K562 (cell line): Measurements from ENCODE around the gene GRB2. TPM values are rescaled to one million over a fixed set of nuclear protein-coding genes. Genes with fewer than 3 reads are reported as not detected.

Source experiments
- ARID3B ChIP-seq: fragments of 250-450 bp; sonication (Bioruptor Pico); IDR thresholded peaks from 2 replicates; pipeline ENCODE4 v1.4.0; 2020; ENCODE audit warnings: borderline replicate concordance
- ASH1L ChIP-seq: fragments of 450-650 bp; IDR thresholded peaks from 2 replicates; pipeline ENCODE4 v1.6.1; 2018; ENCODE audit warnings: borderline replicate concordance, mild to moderate bottlenecking, low read depth; ENCODE audit not compliant: partially characterized antibody
- BMI1 ChIP-seq: fragments of 150-350 bp; IDR thresholded peaks from 2 replicates; pipeline ENCODE4 v1.6.1; 2014; ENCODE audit warnings: low read length
- CEBPB ChIP-seq: fragments of 450-650 bp; IDR thresholded peaks from 2 replicates; pipeline ENCODE4 v1.6.1; 2016; ENCODE audit warnings: missing genetic modification characterization, missing compliant biosample characterization
- GABPB1 ChIP-seq: sonication (generic); formaldehyde crosslinking; IDR thresholded peaks from 2 replicates; pipeline ENCODE4 v1.8.0; 2022; ENCODE audit warnings: mild to moderate bottlenecking, missing genetic modification reagents
- HNRNPL ChIP-seq: fragments of 200-400 bp; formaldehyde crosslinking; IDR thresholded peaks from 2 replicates; pipeline ENCODE4 v1.6.1; 2017; ENCODE audit warnings: low read depth, mild to moderate bottlenecking, low read length
- JUN ChIP-seq, 2 experiments: sonication (generic) in 1 of 2; formaldehyde crosslinking in 1 of 2; IDR thresholded peaks; 2 replicates each; pipeline versions ENCODE4 v1.6.1 to v1.8.0; 2012 to 2022; ENCODE audit warnings: borderline replicate concordance in 2 of 2, mild to moderate bottlenecking in 2 of 2, improper control_type of control experiment in 1 of 2, low read depth in 1 of 2, low read length in 1 of 2, missing genetic modification reagents in 1 of 2
- JUNB ChIP-seq: fragments of 450-650 bp; formaldehyde crosslinking; conservative IDR thresholded peaks from 2 replicates; pipeline ENCODE4 v1.4.0; 2020; ENCODE audit warnings: mild to moderate bottlenecking
- MCM7 ChIP-seq, 2 experiments: fragments of 450-650 bp; IDR thresholded peaks; 2 replicates each; pipeline ENCODE4 v1.6.1; 2016 to 2018
- MLLT1 ChIP-seq, 2 experiments: fragments of 450-650 bp; IDR thresholded peaks; 2 replicates each; pipeline ENCODE4 v1.6.1; 2016
- MXI1 ChIP-seq: IDR thresholded peaks from 2 replicates; pipeline ENCODE4 v1.6.1; 2011; ENCODE audit warnings: low read depth, mild to moderate bottlenecking, improper control_type of control experiment, low read length
- OTX1 ChIP-seq: fragments of 450-650 bp; formaldehyde crosslinking; IDR thresholded peaks from 2 replicates; pipeline ENCODE4 v1.4.0; 2022; ENCODE audit warnings: mild to moderate bottlenecking
- PHF20 ChIP-seq: fragments of 450-650 bp; IDR thresholded peaks from 2 replicates; pipeline ENCODE4 v1.6.1; 2018; ENCODE audit not compliant: partially characterized antibody
- PREB ChIP-seq: sonication (generic); formaldehyde crosslinking; IDR thresholded peaks from 2 replicates; pipeline ENCODE4 v1.8.1; 2023; ENCODE audit warnings: mild to moderate bottlenecking, missing genetic modification reagents
- PRMT5 ChIP-seq: sonication (generic); formaldehyde crosslinking; IDR thresholded peaks from 2 replicates; pipeline ENCODE4 v1.5.0; 2020; ENCODE audit warnings: missing genetic modification reagents
- RB1 ChIP-seq: fragments of 450-650 bp; IDR thresholded peaks from 2 replicates; pipeline ENCODE4 v1.6.1; 2017; ENCODE audit warnings: low read depth, mild to moderate bottlenecking
- RUNX1 ChIP-seq: sonication (generic); IDR thresholded peaks from 2 replicates; pipeline ENCODE4 v1.6.1; 2016; ENCODE audit warnings: antibody characterized with exemption, low read depth
- STAT5B ChIP-seq: fragments of 250-450 bp; sonication (Bioruptor Pico); IDR thresholded peaks from 2 replicates; pipeline ENCODE4 v1.8.0; 2021; ENCODE audit warnings: mild to moderate bottlenecking, inconsistent platforms
- TARDBP ChIP-seq: fragments of 450-650 bp; IDR thresholded peaks from 2 replicates; pipeline ENCODE4 v1.6.1; 2016
- THAP7 ChIP-seq: fragments of 250-450 bp; sonication (Bioruptor Pico); IDR thresholded peaks from 2 replicates; pipeline ENCODE4 v1.5.0; 2021
- ZNF316 ChIP-seq: fragments of 450-650 bp; IDR thresholded peaks from 2 replicates; pipeline ENCODE4 v1.6.1; 2016
- ZNF395 ChIP-seq: fragments of 200-800 bp; sonication (Bioruptor generic); IDR thresholded peaks from 2 replicates; pipeline ENCODE4 v1.6.1; 2017; ENCODE audit warnings: missing genetic modification characterization, missing compliant biosample characterization
- ZNF507 ChIP-seq: conservative IDR thresholded peaks from 2 replicates; pipeline ENCODE4 v1.6.1; 2017; ENCODE audit warnings: missing genetic modification characterization, missing compliant biosample characterization
- ZNF551 ChIP-seq: fragments of 250-450 bp; sonication (Bioruptor Pico); IDR thresholded peaks from 2 replicates; pipeline ENCODE4 v1.5.0; 2021; ENCODE audit warnings: mild to moderate bottlenecking, moderate library complexity
- ZNF586 ChIP-seq: fragments of 450-650 bp; formaldehyde crosslinking; conservative IDR thresholded peaks from 2 replicates; pipeline ENCODE4 v1.4.0; 2020; ENCODE audit warnings: mild to moderate bottlenecking, moderate library complexity
- ZNF717 ChIP-seq: fragments of 250-450 bp; sonication (Bioruptor Pico); IDR thresholded peaks from 2 replicates; pipeline ENCODE4 v1.5.0; 2021
- polyA plus RNA-seq, 8 experiments: library from polyadenylated mRNA; depleted of rRNA in 4 of 8; stranded (reverse) in 5 of 8; unstranded in 3 of 8; fragments of >200 nt; fragmentation: Nextera tagmentation in 2 of 8; fragmentation: Illumina TruSeq in 1 of 8; extraction: Ambion mirVana in 2 of 8; extraction: Trizol in 1 of 8; gene quantifications; 2 replicates each; pipeline versions ENCODE4 v1.2.1 to v1.2.3, GENCODE V29; 2011 to 2014; ENCODE audit warnings: inconsistent platforms in 1 of 8, missing spikeins in 1 of 8
- total RNA-seq, 7 experiments: library from RNA; depleted of rRNA in 6 of 7; stranded (reverse); fragments of >200 nt in 6 of 7; fragmentation: Illumina TruSeq in 2 of 7; extraction: Trizol in 2 of 7; gene quantifications; 2 replicates each; pipeline versions ENCODE4 v1.2.1 to v1.2.3, GENCODE V29; 2011 to 2021; ENCODE audit warnings: low replicate concordance in 1 of 7

The GRB2 gene
- total and polyA plus RNA-seq, 9 of the 15 experiments (the other 6 are each of a cell fraction or from before 2014, with no cell fraction given), result 57.2 to 136 (median 84.8) TPM

GRCh38 chr17:75404223-75404730, 1.2 kb downstream of the GRB2 start (continued):
- TF ChIP-seq MLLT1 (IDR thresholded peaks at IDR 0.05) (peak; percentile 29 to 89; a peak in 3 of 4 replicates), ZNF717 (CRISPR knock-in tag) (no peak), TARDBP (no peak), ARID3B (CRISPR knock-in tag) (no peak), ZNF316 (peak; percentile 74), PREB (0 out of 2 replicates have a peak, but pooled peaks have one; percentile 57), CEBPB (peak; percentile 74), GABPB1 (CRISPR knock-in tag) (peak; percentile 55), HNRNPL (no peak), STAT5B (CRISPR knock-in tag) (no peak), MCM7 (IDR thresholded peaks at IDR 0.05) (peak in 1 of 2 experiments; percentile 41; a peak in 1 of 4 replicates), PRMT5 (no peak), BMI1 (no peak), MXI1 (no peak), ZNF551 (CRISPR knock-in tag) (no peak), RB1 (no peak; the same call in 1 of the 2 replicates), ASH1L (no peak), OTX1 (no peak), ZNF586 (no peak), RUNX1 (no peak), ZNF395 (CRISPR knock-in tag) (no peak), THAP7 (no peak), ZNF507 (tag) (no peak), JUN (IDR thresholded peaks at IDR 0.05; ENCODE audit: borderline replicate concordance, low read depth, low read length) (no peak), JUN (CRISPR knock-in tag; IDR thresholded peaks at IDR 0.05; ENCODE audit: borderline replicate concordance) (no peak), PHF20 (no peak), JUNB (CRISPR knock-in tag) (no peak)
